Psoas muscle (tissue), 8 donors: ENCODE data around the gene SSH2. TPM values are rescaled to one million over a fixed set of nuclear protein-coding genes. Genes with fewer than 3 reads are reported as not detected.
A peak's percentile ranks its signal among the peaks of the same experiment; 100 is the strongest.

Experiments used
- ATAC-seq, 4 donors: fragments of 200-7000 bp; cut with Tn5 transposase; one replicate each; pipeline ENCODE4 v1.9.1; 2020; ENCODE audit warnings: moderate library complexity in 3 of 4, mild to moderate bottlenecking in 2 of 4
- DNase-seq, 2 donors: peaks; one replicate each; pipeline ENCODE4 v3.0.0-alpha.2; 2020
- H3K27ac ChIP-seq: fragments of 200-600 bp; one replicate; pipeline ENCODE4 v1.8.0; 2022
- H3K27me3 ChIP-seq, 3 donors: fragments of 200-600 bp in 1 of 3; one replicate each; pipeline versions ENCODE4 v1.6.1 to v1.8.0; 2013 to 2022; ENCODE audit warnings: low read length in 2 of 3, mild to moderate bottlenecking in 2 of 3, moderate library complexity in 1 of 3; ENCODE audit not compliant: insufficient read depth in 3 of 3
- H3K36me3 ChIP-seq, 2 donors: fragments of 200-600 bp in 1 of 2; one replicate each; pipeline versions ENCODE4 v1.6.1 to v1.8.0; 2013 to 2022; ENCODE audit warnings: low read depth in 1 of 2, mild to moderate bottlenecking in 1 of 2, moderate library complexity in 1 of 2; ENCODE audit not compliant: insufficient read depth in 1 of 2
- H3K4me1 ChIP-seq: fragments of 200-600 bp; one replicate; pipeline ENCODE4 v1.8.0; 2022
- H3K4me3 ChIP-seq: fragments of 200-600 bp; one replicate; pipeline ENCODE4 v1.8.0; 2022; ENCODE audit warnings: mild to moderate bottlenecking
- H3K9me3 ChIP-seq: fragments of 200-600 bp; one replicate; pipeline ENCODE4 v1.8.0; 2022
- WGBS, 3 donors: extraction: QIAGEN DNeasy Blood & Tissue Kit; methylation state at CpG; one replicate each; pipeline versions ENCODE4 v1.1.6 to v1.1.7; 2013; 5-methylcytosine and 5-hydroxymethylcytosine counted together
- intact Hi-C, 2 donors: fragments of 100-400 bp; cut with DNase I; formaldehyde crosslinking; loops; one replicate each; pipeline versions ENCODE4 v1.11.0 to v1.14.2; 2022
- polyA plus RNA-seq, 3 donors: library from polyadenylated mRNA; stranded (reverse); fragments of 200-250 nt; gene quantifications; one replicate each; pipeline ENCODE4 v1.2.3, GENCODE V29; 2013
- total RNA-seq, 4 donors: library from RNA; stranded (reverse); fragmentation: NEBNext Ultra II Directional in 2 of 4; extraction: Animal tissue kit (Norgen Biotek cat#: 25700) in 2 of 4; gene quantifications; one replicate each; pipeline versions ENCODE4 v1.2.1 to v1.2.4, GENCODE V29; 2021 to 2023
- TF ChIP-seq, protein P1 (sequence below): fragments of 200-600 bp; IDR thresholded peaks from one replicate; pipeline ENCODE4 v1.8.0; 2022; ENCODE audit warnings: antibody characterized with exemption
- donor health status: healthy with polysubstance abuse.
- donor health status: DM: no; HTN: no; CAD: no; lungs with moderate emphysema.
- donor health status: Bipolar disorder and iron deficiency.
- donor health status: healthy.
- donor health status: DM: yes; HTN: yes; CAD: no.
- donor health status: DM: no; HTN: no; CAD: no.
- donor health status: DM: no; HTN: no; CAD: no.
- donor health status: DM: yes; HTN: yes; CAD: no.

Gene SSH2
- total and polyA plus RNA-seq, 7 donors, result 28.0 to 168 (median 107) TPM

DNA sequence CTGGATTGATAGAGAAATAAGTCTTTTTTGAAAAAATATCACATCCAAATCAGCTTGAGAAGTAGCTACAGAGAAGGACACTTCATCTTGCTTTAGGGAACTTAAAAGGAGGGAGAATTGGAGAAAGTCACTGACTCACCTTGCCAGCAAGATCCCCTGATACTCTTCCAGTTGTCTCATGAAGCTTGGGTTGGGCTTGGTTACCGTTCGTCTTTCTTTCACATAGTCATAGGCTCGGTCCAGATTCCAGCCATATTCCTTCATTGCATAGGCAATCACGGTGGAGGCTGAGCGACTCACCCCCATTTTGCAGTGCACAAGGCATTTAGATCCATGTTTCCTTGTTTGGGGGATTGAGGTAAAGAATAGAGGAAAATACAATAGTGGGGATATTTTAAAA lies 282.0 kb downstream of the SSH2 start:
- no peak overlapping the region for H3K4me3 ChIP-seq
- DNase-seq (no peak), ATAC-seq (no peak)
- peaks cover 0 to 70% of the 10 kb centered on the region in 2 donors for H3K36me3 ChIP-seq
- peak overlapping the region; percentile 94 for H3K27ac ChIP-seq
- H3K4me1 ChIP-seq, result peaks cover 40% of the 10 kb centered on the region
- H3K9me3 ChIP-seq, result no peaks in the 10 kb centered on the region
- TF ChIP-seq, protein P1, sequence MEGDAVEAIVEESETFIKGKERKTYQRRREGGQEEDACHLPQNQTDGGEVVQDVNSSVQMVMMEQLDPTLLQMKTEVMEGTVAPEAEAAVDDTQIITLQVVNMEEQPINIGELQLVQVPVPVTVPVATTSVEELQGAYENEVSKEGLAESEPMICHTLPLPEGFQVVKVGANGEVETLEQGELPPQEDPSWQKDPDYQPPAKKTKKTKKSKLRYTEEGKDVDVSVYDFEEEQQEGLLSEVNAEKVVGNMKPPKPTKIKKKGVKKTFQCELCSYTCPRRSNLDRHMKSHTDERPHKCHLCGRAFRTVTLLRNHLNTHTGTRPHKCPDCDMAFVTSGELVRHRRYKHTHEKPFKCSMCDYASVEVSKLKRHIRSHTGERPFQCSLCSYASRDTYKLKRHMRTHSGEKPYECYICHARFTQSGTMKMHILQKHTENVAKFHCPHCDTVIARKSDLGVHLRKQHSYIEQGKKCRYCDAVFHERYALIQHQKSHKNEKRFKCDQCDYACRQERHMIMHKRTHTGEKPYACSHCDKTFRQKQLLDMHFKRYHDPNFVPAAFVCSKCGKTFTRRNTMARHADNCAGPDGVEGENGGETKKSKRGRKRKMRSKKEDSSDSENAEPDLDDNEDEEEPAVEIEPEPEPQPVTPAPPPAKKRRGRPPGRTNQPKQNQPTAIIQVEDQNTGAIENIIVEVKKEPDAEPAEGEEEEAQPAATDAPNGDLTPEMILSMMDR, result no peak
- no peaks in the 10 kb centered on the region for H3K27me3 ChIP-seq
- 64 to 77% (median 68%) methylated on average over 5 of the region's 5 CpGs for WGBS, 3 donors
- intact Hi-C loops, result loop anchor here in 1 of 2 donors (10.0 kb wide), 1 partner anchor 57 kb away; no protein-coding TSS in a partner anchor

DNA sequence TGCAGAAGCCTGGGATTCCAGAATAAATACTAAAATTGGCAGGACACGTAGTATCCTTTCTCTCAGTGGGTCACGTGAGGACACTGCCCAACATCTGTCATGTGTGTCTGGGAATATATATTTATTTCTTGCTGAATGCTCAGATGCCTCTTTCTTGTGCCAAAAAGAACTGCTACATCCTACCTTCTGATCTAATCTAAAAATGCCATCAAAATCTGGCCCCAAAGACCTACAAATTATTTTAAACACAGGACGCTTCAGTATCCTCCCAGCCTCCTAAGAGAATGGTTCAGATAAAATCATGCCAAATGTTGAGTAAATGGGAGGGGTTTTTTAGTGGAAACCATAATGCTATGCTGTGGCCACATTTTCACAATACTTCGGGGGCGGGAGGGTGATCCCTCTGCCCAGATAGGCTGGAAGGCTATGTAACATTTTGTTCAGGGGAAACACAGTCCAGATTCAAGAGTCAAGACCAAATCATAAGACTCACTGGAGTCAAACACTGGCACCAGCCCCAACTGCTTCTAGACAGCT lies 284.4 kb downstream of the SSH2 start:
- no peaks in the 10 kb centered on the region for H3K9me3 ChIP-seq
- peak overlapping the region; percentile 94 for H3K27ac ChIP-seq
- peak in 3 of 4 donors; percentile 61 to 71 (median 63) for ATAC-seq
- peaks cover 59% of the 10 kb centered on the region for H3K4me1 ChIP-seq
- 2 to 4% (median 2%) methylated on average over 5 of the region's 5 CpGs for WGBS, 3 donors
- intact Hi-C loops, result loop anchor here (2.0 to 10.0 kb wide), 2 partner anchors 15 to 59 kb away; no protein-coding TSS in a partner anchor
- TF ChIP-seq, protein P1, result no peak
- H3K36me3 ChIP-seq, result peaks cover 0 to 47% of the 10 kb centered on the region in 2 donors
- peak; percentile 83 to 90 for DNase-seq
- no peak overlapping the region for H3K4me3 ChIP-seq
- H3K27me3 ChIP-seq, result no peaks in the 10 kb centered on the region

DNA sequence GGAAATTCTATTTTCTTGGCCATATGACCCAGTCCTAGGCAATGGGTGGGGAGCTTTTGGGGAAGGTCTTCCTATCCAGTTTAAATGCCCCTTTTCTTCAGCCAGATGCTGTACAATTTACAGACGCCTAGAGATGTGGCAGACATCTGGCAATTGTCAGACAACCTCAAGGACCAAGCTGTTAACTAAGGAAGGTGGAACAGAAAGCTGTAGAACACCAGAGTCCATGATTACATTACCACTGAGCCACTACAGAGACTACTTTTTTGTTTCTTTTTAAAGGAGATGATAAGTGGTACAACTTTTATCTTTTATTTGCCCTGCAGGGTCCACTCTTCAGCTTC lies 286.2 kb downstream of the SSH2 start:
- peaks cover 72% of the 10 kb centered on the region for H3K4me1 ChIP-seq
- H3K27ac ChIP-seq, result peak overlapping the region; percentile 94
- no peaks in the 10 kb centered on the region for H3K27me3 ChIP-seq
- 78 to 88% (median 79%) methylated on average over 1 of the region's 1 CpG for WGBS, 3 donors
- no peak for DNase-seq
- peak overlapping the region; percentile 60 for H3K4me3 ChIP-seq
- no peaks in the 10 kb centered on the region for H3K9me3 ChIP-seq
- intact Hi-C loops, result loop anchor here (5.0 to 10.0 kb wide), 3 partner anchors 34 to 119 kb away; no protein-coding TSS in a partner anchor
- ATAC-seq, result no peak
- peaks cover 0 to 29% of the 10 kb centered on the region in 2 donors for H3K36me3 ChIP-seq
- TF ChIP-seq, protein P1, result no peak

DNA sequence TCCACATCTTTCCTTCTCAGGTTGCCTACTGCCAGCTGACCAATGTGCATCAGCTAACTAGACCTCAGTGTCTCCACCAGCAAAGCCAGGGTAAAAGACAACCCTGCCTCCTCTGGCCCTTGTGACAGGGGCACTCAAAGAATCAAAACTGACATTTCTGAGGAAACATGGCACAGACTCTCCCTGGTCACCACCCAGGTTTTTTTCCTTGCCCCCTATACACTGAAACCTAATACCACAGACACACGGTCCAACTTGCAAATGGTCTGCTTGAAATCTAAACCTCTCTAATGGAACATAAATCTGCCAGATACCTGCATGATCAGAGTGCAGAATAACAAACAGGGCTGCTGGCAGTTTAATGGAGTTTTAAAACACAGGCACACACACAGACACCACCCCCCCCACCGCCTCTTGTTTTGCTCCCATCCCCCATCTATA lies 287.8 kb downstream of the SSH2 start:
- TF ChIP-seq, protein P1, result no peak
- no peaks in the 10 kb centered on the region for H3K27me3 ChIP-seq
- H3K4me3 ChIP-seq, result peak overlapping the region; percentile 60
- peaks cover 0 to 20% of the 10 kb centered on the region in 2 donors for H3K36me3 ChIP-seq
- H3K4me1 ChIP-seq, result peaks cover 85% of the 10 kb centered on the region
- peak; percentile 19 to 56 (median 39) for ATAC-seq
- 12 to 19% (median 17%) methylated on average over 2 of the region's 2 CpGs for WGBS, 3 donors
- H3K9me3 ChIP-seq, result no peaks in the 10 kb centered on the region
- intact Hi-C loops, result loop anchor here (5.0 to 10.0 kb wide), 3 partner anchors 35 to 120 kb away; no protein-coding TSS in a partner anchor
- peak in 1 of 2 donors; percentile 71 for DNase-seq
- peak overlapping the region; percentile 94 for H3K27ac ChIP-seq
